ENCODE data around the gene GMNC.

- TF ChIP-seq CTCF (IDR thresholded peaks at IDR 0.05 in 2 of 3, conservative IDR thresholded peaks at IDR 0.05 in 1 of 3; ENCODE audit: borderline replicate concordance in 1 of 3, insufficient read depth in 1 of 3, low read depth in 2 of 3, low read length in 2 of 3) = no peak
- TF ChIP-seq POLR2AphosphoS5 (IDR thresholded peaks at IDR 0.05; ENCODE audit: low read depth, low read length) = no peak
- no peak for TF ChIP-seq EZH2 (IDR thresholded peaks at IDR 0.05)
- TF ChIP-seq POLR2A (IDR thresholded peaks at IDR 0.05; ENCODE audit: borderline replicate concordance, extremely low read depth, insufficient read depth, insufficient read length) = no peak
- TF ChIP-seq, protein P1, sequence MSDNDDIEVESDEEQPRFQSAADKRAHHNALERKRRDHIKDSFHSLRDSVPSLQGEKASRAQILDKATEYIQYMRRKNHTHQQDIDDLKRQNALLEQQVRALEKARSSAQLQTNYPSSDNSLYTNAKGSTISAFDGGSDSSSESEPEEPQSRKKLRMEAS (IDR thresholded peaks at IDR 0.05) = no peak
- TF ChIP-seq, protein P2, sequence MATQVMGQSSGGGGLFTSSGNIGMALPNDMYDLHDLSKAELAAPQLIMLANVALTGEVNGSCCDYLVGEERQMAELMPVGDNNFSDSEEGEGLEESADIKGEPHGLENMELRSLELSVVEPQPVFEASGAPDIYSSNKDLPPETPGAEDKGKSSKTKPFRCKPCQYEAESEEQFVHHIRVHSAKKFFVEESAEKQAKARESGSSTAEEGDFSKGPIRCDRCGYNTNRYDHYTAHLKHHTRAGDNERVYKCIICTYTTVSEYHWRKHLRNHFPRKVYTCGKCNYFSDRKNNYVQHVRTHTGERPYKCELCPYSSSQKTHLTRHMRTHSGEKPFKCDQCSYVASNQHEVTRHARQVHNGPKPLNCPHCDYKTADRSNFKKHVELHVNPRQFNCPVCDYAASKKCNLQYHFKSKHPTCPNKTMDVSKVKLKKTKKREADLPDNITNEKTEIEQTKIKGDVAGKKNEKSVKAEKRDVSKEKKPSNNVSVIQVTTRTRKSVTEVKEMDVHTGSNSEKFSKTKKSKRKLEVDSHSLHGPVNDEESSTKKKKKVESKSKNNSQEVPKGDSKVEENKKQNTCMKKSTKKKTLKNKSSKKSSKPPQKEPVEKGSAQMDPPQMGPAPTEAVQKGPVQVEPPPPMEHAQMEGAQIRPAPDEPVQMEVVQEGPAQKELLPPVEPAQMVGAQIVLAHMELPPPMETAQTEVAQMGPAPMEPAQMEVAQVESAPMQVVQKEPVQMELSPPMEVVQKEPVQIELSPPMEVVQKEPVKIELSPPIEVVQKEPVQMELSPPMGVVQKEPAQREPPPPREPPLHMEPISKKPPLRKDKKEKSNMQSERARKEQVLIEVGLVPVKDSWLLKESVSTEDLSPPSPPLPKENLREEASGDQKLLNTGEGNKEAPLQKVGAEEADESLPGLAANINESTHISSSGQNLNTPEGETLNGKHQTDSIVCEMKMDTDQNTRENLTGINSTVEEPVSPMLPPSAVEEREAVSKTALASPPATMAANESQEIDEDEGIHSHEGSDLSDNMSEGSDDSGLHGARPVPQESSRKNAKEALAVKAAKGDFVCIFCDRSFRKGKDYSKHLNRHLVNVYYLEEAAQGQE (IDR thresholded peaks at IDR 0.05; ENCODE audit: low read depth) = no peak
- no peak for TF ChIP-seq SIN3A (IDR thresholded peaks at IDR 0.05; ENCODE audit: low read depth)
- no peak for TF ChIP-seq CEBPB (IDR thresholded peaks at IDR 0.05; ENCODE audit: low read depth)
- no peak for TF ChIP-seq ATF3 (IDR thresholded peaks at IDR 0.05)
- no peak for TF ChIP-seq JUND (IDR thresholded peaks at IDR 0.05)
Observed at GRCh38 chr3:190865419-190865818, 2.9 kb upstream of the GMNC start.

Data from HCT116 (cell line).